Activated B cell treated with CpG ODN at 0.5 μM for 24 hours (primary cell): Measurements from ENCODE around the gene POLR2M. TPM values are rescaled to one million over a fixed set of nuclear protein-coding genes. Genes with fewer than 3 reads are reported as not detected.

Source experiments
- ATAC-seq: fragments of 200-7000 bp; cut with Tn5 transposase; one replicate; pipeline ENCODE4 v1.10.0; 2021; ENCODE audit warnings: low read depth, mild to moderate bottlenecking, moderate library complexity
- CTCF ChIA-PET: fragments of 350-600 bp; sonication (Branson Sonifier 250); formaldehyde crosslinking; loops from one replicate; lab custom pipeline; 2021; ENCODE audit warnings: antibody characterized with exemption; lab: Charles Lee
- POLR2A ChIA-PET: fragments of 350-600 bp; sonication (Branson Sonifier 250); formaldehyde crosslinking; loops from one replicate; lab custom pipeline; 2021; ENCODE audit warnings: antibody characterized with exemption; lab: Charles Lee
- DNase-seq: peaks from one replicate; pipeline ENCODE4 v3.0.0; 2022
- H3K27ac Mint-ChIP-seq: one replicate; pipeline ENCODE4 v1.8.0; 2020; ENCODE audit warnings: mixed read lengths
- H3K27me3 Mint-ChIP-seq: one replicate; pipeline ENCODE4 v1.8.0; 2021; ENCODE audit warnings: mixed read lengths
- H3K36me3 Mint-ChIP-seq: one replicate; pipeline ENCODE4 v1.8.0; 2021; ENCODE audit warnings: low read depth, mixed read lengths
- H3K4me1 Mint-ChIP-seq: one replicate; pipeline ENCODE4 v1.8.0; 2021; ENCODE audit warnings: mixed read lengths
- H3K4me3 Mint-ChIP-seq: one replicate; pipeline ENCODE4 v1.8.0; 2020; ENCODE audit warnings: mild to moderate bottlenecking, mixed read lengths
- H3K9me3 Mint-ChIP-seq: one replicate; pipeline ENCODE4 v1.8.0; 2020; ENCODE audit warnings: mixed read lengths
- CTCF ChIP-seq: fragments of 200-600 bp; IDR thresholded peaks from one replicate; pipeline ENCODE4 v1.8.0; 2022; ENCODE audit warnings: antibody characterized with exemption, mild to moderate bottlenecking
- intact Hi-C: fragments of 100-400 bp; cut with micrococcal nuclease; formaldehyde crosslinking; loops from one replicate; pipeline ENCODE4 v1.15.1; 2024
- total RNA-seq: library from RNA; stranded (reverse); gene quantifications from 2 replicates; pipeline ENCODE4 v1.2.3, GENCODE V29; 2022

The POLR2M gene
- total RNA-seq, 1 donor from 2014 or later: 65.2 TPM

GRCh38 chr15:57665194-57665593 is 41.3 kb upstream of the POLR2M start:
- Mint-ChIP-seq H3K27ac (no peak overlapping the region), H3K36me3 (no peaks in the 10 kb centered on the region), H3K4me3 (no peak overlapping the region), H3K27me3 (peaks cover 9% of the 10 kb centered on the region), H3K4me1 (no peaks in the 10 kb centered on the region), H3K9me3 (no peaks in the 10 kb centered on the region)
- CTCF ChIA-PET: no interaction called here
- intact Hi-C loops: no loop called here
- POLR2A ChIA-PET: no interaction called here
- ATAC-seq (no peak), DNase-seq (no peak)
- no peak for TF ChIP-seq CTCF

GRCh38 chr15:57665939-57666338 is 40.6 kb upstream of the POLR2M start:
- no peak overlapping the region for H3K27ac Mint-ChIP-seq
- no peak overlapping the region for H3K4me3 Mint-ChIP-seq
- POLR2A ChIA-PET: no interaction called here
- no peaks in the 10 kb centered on the region for H3K4me1 Mint-ChIP-seq
- intact Hi-C loops: no loop called here
- peaks cover 11% of the 10 kb centered on the region for H3K27me3 Mint-ChIP-seq
- no peaks in the 10 kb centered on the region for H3K36me3 Mint-ChIP-seq
- H3K9me3 Mint-ChIP-seq: no peaks in the 10 kb centered on the region
- no peak for DNase-seq
- TF ChIP-seq CTCF: no peak
- CTCF ChIA-PET: no interaction called here
- no peak for ATAC-seq

GRCh38 chr15:57667171-57667849 is 39.2 kb upstream of the POLR2M start:
- intact Hi-C loops: no loop called here
- Mint-ChIP-seq H3K36me3 (no peaks in the 10 kb centered on the region), H3K9me3 (no peaks in the 10 kb centered on the region), H3K4me3 (no peak overlapping the region), H3K4me1 (no peaks in the 10 kb centered on the region), H3K27me3 (peaks cover 15% of the 10 kb centered on the region), H3K27ac (no peak overlapping the region)
- DNase-seq (no peak), ATAC-seq (no peak)
- ChIA-PET POLR2A (no interaction called here), CTCF (no interaction called here)
- no peak for TF ChIP-seq CTCF

GRCh38 chr15:57668016-57668415 is 38.5 kb upstream of the POLR2M start:
- Mint-ChIP-seq H3K9me3 (no peaks in the 10 kb centered on the region), H3K36me3 (no peaks in the 10 kb centered on the region), H3K27me3 (peaks cover 16% of the 10 kb centered on the region), H3K4me3 (no peak overlapping the region), H3K27ac (no peak overlapping the region), H3K4me1 (no peaks in the 10 kb centered on the region)
- TF ChIP-seq CTCF: no peak
- ChIA-PET CTCF (interaction anchor here (1.0 kb wide), 1 partner anchor 108 kb away, joined by 4 read pairs; no protein-coding TSS in a partner anchor), POLR2A (no interaction called here)
- DNase-seq: no peak
- intact Hi-C loops: no loop called here
- ATAC-seq: no peak

GRCh38 chr15:57671636-57672035 is 34.9 kb upstream of the POLR2M start:
- ChIA-PET POLR2A (no interaction called here), CTCF (no interaction called here)
- no peaks in the 10 kb centered on the region for H3K4me1 Mint-ChIP-seq

More at GRCh38 chr15:57671636-57672035, 34.9 kb upstream of the POLR2M start:
- intact Hi-C loops: no loop called here
- no peak overlapping the region for H3K27ac Mint-ChIP-seq
- no peak overlapping the region for H3K4me3 Mint-ChIP-seq
- H3K36me3 Mint-ChIP-seq: no peaks in the 10 kb centered on the region
- ATAC-seq (no peak), DNase-seq (no peak)
- no peaks in the 10 kb centered on the region for H3K9me3 Mint-ChIP-seq
- no peak for TF ChIP-seq CTCF
- peaks cover 14% of the 10 kb centered on the region for H3K27me3 Mint-ChIP-seq
